ENCODE results near the gene CEP104.

The CEP104 gene

GRCh38 chr1:3790952-3791351, 66.1 kb downstream of the CEP104 start:
- no peak for DNase-seq

GRCh38 chr1:3790500-3790923, 66.5 kb downstream of the CEP104 start:
- DNase-seq: no peak

- no peak for DNase-seq
Measured at GRCh38 chr1:3789421-3790300, 67.3 kb downstream of the CEP104 start.

GRCh38 chr1:3788756-3789420, 68.1 kb downstream of the CEP104 start:
- DNase-seq: no peak

- no peak for DNase-seq
Measured at GRCh38 chr1:3787745-3788605, 69.0 kb downstream of the CEP104 start.

GRCh38 chr1:3787349-3787715, 69.7 kb downstream of the CEP104 start:
- no peak for DNase-seq

GRCh38 chr1:3786468-3787348, 70.3 kb downstream of the CEP104 start:
- DNase-seq: no peak

- no peak for DNase-seq
Measured at GRCh38 chr1:3785456-3786157, 71.4 kb downstream of the CEP104 start.

- DNase-seq: no peak
Measured at GRCh38 chr1:3785045-3785444, 72.0 kb downstream of the CEP104 start.

- no peak for DNase-seq
Measured at GRCh38 chr1:3783651-3784474, 73.1 kb downstream of the CEP104 start.

- no peak for DNase-seq
Measured at GRCh38 chr1:3780901-3781300, 76.1 kb downstream of the CEP104 start.

GRCh38 chr1:3779912-3780416, 77.0 kb downstream of the CEP104 start:
- no peak for DNase-seq

GRCh38 chr1:3779265-3779911, 77.6 kb downstream of the CEP104 start:
- DNase-seq: no peak

GRCh38 chr1:3778590-3779264, 78.3 kb downstream of the CEP104 start:
- DNase-seq: no peak

GRCh38 chr1:3777647-3778589, 79.1 kb downstream of the CEP104 start:
- no peak for DNase-seq

GRCh38 chr1:3777078-3777547, 79.9 kb downstream of the CEP104 start:
- DNase-seq: no peak

- DNase-seq: no peak
Measured at GRCh38 chr1:3776231-3776961, 80.6 kb downstream of the CEP104 start.
